ENCODE results near the gene LINC01488. TPM values are rescaled to one million over a fixed set of nuclear protein-coding genes. Genes with fewer than 3 reads are reported as not detected.

The LINC01488 gene
- total RNA-seq, 3 donors from 2014 or later, result not detected

DNA sequence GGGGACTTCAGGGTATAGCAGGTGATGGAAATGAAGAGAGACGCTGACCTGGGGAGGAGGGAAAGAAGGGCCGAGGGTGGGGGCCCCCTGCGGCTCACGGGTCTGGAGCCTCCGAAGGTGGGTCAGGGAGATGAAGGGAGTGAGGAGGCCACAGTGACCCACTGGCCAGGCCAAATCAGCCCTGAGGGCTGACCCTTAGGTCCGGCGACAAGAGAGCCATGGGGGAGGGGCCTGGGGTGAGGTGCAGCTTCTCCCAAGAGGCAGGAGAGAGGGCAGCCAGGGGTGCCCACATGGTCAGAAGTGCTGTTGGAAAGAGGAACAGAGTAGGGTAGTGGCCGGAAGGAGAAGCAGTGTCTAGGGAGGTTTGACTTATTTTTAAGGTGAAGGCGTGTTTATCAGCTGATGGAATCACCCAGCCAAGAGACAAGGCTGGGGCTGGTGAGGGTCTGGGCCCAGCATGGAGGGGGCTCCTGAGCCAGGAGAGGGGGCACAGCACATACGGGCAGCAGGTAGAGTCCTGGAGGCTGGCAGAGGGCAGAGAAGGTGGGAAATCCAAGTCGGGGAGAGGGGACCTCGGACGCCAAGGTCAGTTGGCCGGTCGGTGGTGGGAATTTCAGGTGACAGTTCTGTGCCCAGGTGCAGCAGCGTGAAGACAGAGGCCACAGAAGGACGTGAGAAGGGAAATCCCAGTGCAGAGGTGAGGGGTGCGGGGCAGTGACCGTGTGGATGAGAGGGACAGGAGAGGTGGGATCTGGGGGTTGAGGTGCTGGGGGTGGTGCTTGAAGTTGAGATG is 49.0 kb downstream of the LINC01488 start:
- Histone ChIP-seq H3K4me1 (no peaks in the 10 kb centered on the region), H3K36me3 (no peaks in the 10 kb centered on the region), H3K27ac (no peak overlapping the region), H3K4me3 (no peak overlapping the region), H3K9me3 (no peaks in the 10 kb centered on the region), H3K27me3 (no peaks in the 10 kb centered on the region)
- intact Hi-C loops (cut with DNase I; ENCODE audit: low total_unique reads), result no loop called here
- no peak for TF ChIP-seq CTCF (IDR thresholded peaks at IDR 0.05)
- no peak for TF ChIP-seq POLR2A (IDR thresholded peaks at IDR 0.05)
- no peak for TF ChIP-seq POLR2AphosphoS5 (IDR thresholded peaks at IDR 0.05)
- peak in 1 of 2 donors; percentile 35 for DNase-seq (ENCODE audit: low spot score in 2 of 2)

DNA sequence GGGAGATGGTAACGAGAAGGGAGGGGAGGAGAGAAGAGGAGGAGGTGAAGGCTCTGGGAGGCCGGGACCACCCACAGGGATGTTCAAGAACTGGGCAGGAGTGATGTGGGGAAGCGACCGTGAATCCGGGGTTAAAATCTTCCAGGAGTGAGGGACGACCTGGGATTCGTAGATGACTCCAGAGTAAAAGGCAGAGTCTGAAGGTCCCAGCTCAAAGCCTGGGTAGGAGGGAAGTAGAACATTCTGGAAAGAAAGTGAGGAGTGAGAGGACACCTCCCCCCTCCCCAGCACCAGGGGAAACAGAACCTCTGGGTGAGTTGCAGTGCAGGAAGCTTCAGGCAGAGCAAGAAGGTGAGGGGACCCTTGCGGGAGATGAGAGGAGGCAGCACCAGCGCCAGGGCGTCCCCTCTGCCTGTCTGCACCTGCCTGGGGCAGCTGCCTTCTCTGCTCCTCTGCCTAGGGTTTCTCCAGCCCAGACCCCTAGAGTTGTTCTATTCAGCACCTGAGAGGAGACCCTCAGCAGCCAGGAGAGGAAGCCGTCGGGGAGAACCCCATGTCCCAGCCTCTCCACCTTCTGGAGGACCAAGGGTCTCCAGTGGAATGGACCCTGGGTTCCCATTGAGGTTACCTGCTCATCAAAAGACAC is 49.7 kb downstream of the LINC01488 start:
- Histone ChIP-seq H3K36me3 (no peaks in the 10 kb centered on the region), H3K4me1 (no peaks in the 10 kb centered on the region), H3K9me3 (no peaks in the 10 kb centered on the region), H3K27me3 (no peaks in the 10 kb centered on the region), H3K27ac (no peak overlapping the region), H3K4me3 (no peak overlapping the region)
- intact Hi-C loops (cut with DNase I; ENCODE audit: low total_unique reads), result no loop called here
- TF ChIP-seq CTCF (IDR thresholded peaks at IDR 0.05) (no peak), POLR2AphosphoS5 (IDR thresholded peaks at IDR 0.05) (no peak), POLR2A (IDR thresholded peaks at IDR 0.05) (no peak)
- peak in 1 of 2 donors; percentile 30 for DNase-seq (ENCODE audit: low spot score in 2 of 2)

GRCh38 chr11:69531717-69532088 is 50.2 kb downstream of the LINC01488 start:
- H3K9me3 ChIP-seq, result no peaks in the 10 kb centered on the region
- no peaks in the 10 kb centered on the region for H3K36me3 ChIP-seq
- peak in 1 of 2 donors; percentile 25 for DNase-seq (ENCODE audit: low spot score in 2 of 2)
- TF ChIP-seq CTCF (IDR thresholded peaks at IDR 0.05) (no peak), POLR2A (IDR thresholded peaks at IDR 0.05) (no peak), POLR2AphosphoS5 (IDR thresholded peaks at IDR 0.05) (no peak)
- H3K4me1 ChIP-seq, result no peaks in the 10 kb centered on the region
- no peak overlapping the region for H3K27ac ChIP-seq
- intact Hi-C loops (cut with DNase I; ENCODE audit: low total_unique reads), result no loop called here
- no peak overlapping the region for H3K4me3 ChIP-seq
- no peaks in the 10 kb centered on the region for H3K27me3 ChIP-seq

DNA sequence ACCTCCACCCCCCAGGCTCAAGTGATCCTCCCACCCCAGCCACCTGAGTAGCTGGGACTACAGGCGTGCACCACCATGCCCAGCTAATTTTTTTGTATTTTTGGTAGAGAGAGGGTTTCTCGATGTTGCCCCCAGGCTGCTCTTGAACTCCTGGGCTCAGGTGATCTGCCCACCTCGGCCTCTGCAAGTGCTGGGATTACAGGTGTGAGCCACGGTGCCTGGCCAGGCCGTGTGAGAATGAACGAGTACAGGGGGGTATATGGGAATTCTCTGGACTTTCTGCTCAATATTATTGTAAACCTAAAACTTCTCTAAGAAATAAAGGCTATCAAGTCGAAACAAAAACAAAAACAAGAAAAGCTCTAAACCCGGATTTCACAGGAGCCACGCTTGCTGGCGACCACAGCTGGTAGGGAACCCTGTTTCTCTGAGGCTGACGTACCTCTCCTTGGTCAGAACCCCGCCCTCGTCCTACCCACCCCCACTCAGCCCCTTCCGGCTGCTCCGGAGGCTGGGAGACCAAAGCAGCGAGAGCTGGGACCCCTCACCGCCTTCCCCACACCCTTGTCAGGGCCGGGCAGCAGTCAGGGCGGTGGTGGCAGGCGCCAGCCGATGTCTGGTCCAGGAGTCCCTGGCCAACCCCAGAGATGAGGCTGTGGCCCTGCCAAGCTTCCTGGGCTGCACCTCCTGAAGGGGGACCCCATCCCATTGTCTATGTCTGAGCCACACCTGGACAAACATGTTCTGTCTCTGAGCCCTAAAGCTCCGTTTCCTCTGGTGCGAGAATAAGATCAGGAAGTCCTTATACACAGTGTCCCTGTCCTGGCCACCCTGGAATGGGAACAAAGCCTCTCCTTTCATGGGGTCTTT is 52.1 kb downstream of the LINC01488 start:
- no peaks in the 10 kb centered on the region for H3K9me3 ChIP-seq
- H3K4me1 ChIP-seq, result no peaks in the 10 kb centered on the region
- no peaks in the 10 kb centered on the region for H3K36me3 ChIP-seq
- H3K4me3 ChIP-seq, result no peak overlapping the region
- H3K27ac ChIP-seq, result no peak overlapping the region
- H3K27me3 ChIP-seq, result no peaks in the 10 kb centered on the region
- TF ChIP-seq CTCF (IDR thresholded peaks at IDR 0.05), result no peak
- no peak for TF ChIP-seq POLR2AphosphoS5 (IDR thresholded peaks at IDR 0.05)
- no peak for TF ChIP-seq POLR2A (IDR thresholded peaks at IDR 0.05)
- intact Hi-C loops (cut with DNase I; ENCODE audit: low total_unique reads), result no loop called here
- no peak for DNase-seq (ENCODE audit: low spot score in 2 of 2)

Measured in breast epithelium (tissue), 4 donors.